HG03159 (cell line): ENCODE results near the gene WDR93.
A peak's percentile ranks its signal among the peaks of the same experiment; 100 is the strongest.
"Not testable (repeated sequence)": the region's sequence is repeated elsewhere in the genome, so short reads cannot be mapped to it uniquely, and the experiment has no call there.

Source experiments
- ATAC-seq: cut with Tn5 transposase; IDR thresholded peaks from one replicate; pipeline ENCODE4 v1.9.1; 2021; ENCODE audit warnings: mild to moderate bottlenecking, moderate library complexity; ENCODE audit not compliant: unreplicated experiment

Gene WDR93

GRCh38 chr15:89766357-89767311 lies 76.0 kb downstream of the WDR93 start:
- no peak for ATAC-seq

- no peak for ATAC-seq
Observed at GRCh38 chr15:89767411-89767915, 76.9 kb downstream of the WDR93 start.

- no peak for ATAC-seq
Observed at GRCh38 chr15:89768071-89768500, 77.5 kb downstream of the WDR93 start.

- no peak for ATAC-seq
Observed at GRCh38 chr15:89769366-89769765, 78.8 kb downstream of the WDR93 start.

GRCh38 chr15:89770041-89770440 lies 79.4 kb downstream of the WDR93 start:
- no peak for ATAC-seq

- ATAC-seq, result peak; percentile 49
Observed at GRCh38 chr15:89772932-89773583, 82.4 kb downstream of the WDR93 start.

- ATAC-seq, result no peak
Observed at GRCh38 chr15:89774492-89774891, 83.9 kb downstream of the WDR93 start.

- ATAC-seq, result no peak
Observed at GRCh38 chr15:89775815-89776214, 85.2 kb downstream of the WDR93 start.

- no peak for ATAC-seq
Observed at GRCh38 chr15:89776274-89777072, 85.9 kb downstream of the WDR93 start, which contains the start of gene MESP2. Gene MESP2 (plus strand): TSS chr15:89776332. CDS start chr15:89776358, 26 bp downstream.

- ATAC-seq, result no peak
Observed at GRCh38 chr15:89777073-89777751, 86.6 kb downstream of the WDR93 start.

GRCh38 chr15:89777782-89778380 lies 87.3 kb downstream of the WDR93 start:
- ATAC-seq, result no peak

GRCh38 chr15:89778861-89779260 lies 88.2 kb downstream of the WDR93 start:
- no peak for ATAC-seq

- ATAC-seq, result no peak
Observed at GRCh38 chr15:89780601-89781000, 90.0 kb downstream of the WDR93 start.

- ATAC-seq, result no peak
Observed at GRCh38 chr15:89781055-89781454, 90.4 kb downstream of the WDR93 start.

- ATAC-seq, result no peak
Observed at GRCh38 chr15:89781891-89782618, 91.4 kb downstream of the WDR93 start.

GRCh38 chr15:89782619-89782950 lies 92.0 kb downstream of the WDR93 start:
- ATAC-seq, result not testable (repeated sequence)

- ATAC-seq, result no peak
Observed at GRCh38 chr15:89783111-89783860, 92.7 kb downstream of the WDR93 start.

- ATAC-seq, result no peak
Observed at GRCh38 chr15:89783861-89784685, 93.5 kb downstream of the WDR93 start.
